Vagina (tissue), 2 donors: Measurements from ENCODE around the gene ARAP1. TPM values are rescaled to one million over a fixed set of nuclear protein-coding genes. Genes with fewer than 3 reads are reported as not detected.
A peak's percentile ranks its signal among the peaks of the same experiment; 100 is the strongest.

Source experiments
- DNase-seq, 2 donors: peaks; one replicate each; pipeline ENCODE4 v3.0.0-alpha.2; 2017; ENCODE audit errors: extremely low spot score in 2 of 2
- H3K27ac ChIP-seq: fragments of 200-600 bp; sonication (generic); one replicate; pipeline ENCODE4 v1.5.1; 2019
- H3K27me3 ChIP-seq: fragments of 200-600 bp; sonication (generic); one replicate; pipeline ENCODE4 v1.5.1; 2019
- H3K36me3 ChIP-seq, 2 donors: fragments of 200-600 bp; sonication (generic); one replicate each; pipeline ENCODE4 v1.5.1; 2017 to 2019
- H3K4me1 ChIP-seq: fragments of 200-600 bp; sonication (generic); one replicate; pipeline ENCODE4 v1.5.1; 2019
- H3K4me3 ChIP-seq, 2 donors: fragments of 200-600 bp; sonication (generic); 1 replicate in 1 of 2; 2 replicates in 1 of 2; pipeline ENCODE4 v1.5.1; 2016 to 2019
- H3K9me3 ChIP-seq: fragments of 200-600 bp; sonication (generic); one replicate; pipeline ENCODE4 v1.5.1; 2019
- POLR2A ChIP-seq, 2 donors: fragments of 450-650 bp; IDR thresholded peaks; one replicate each; pipeline ENCODE4 v1.6.1; 2017; ENCODE audit warnings: antibody characterized with exemption in 2 of 2, mild to moderate bottlenecking in 2 of 2, moderate library complexity in 2 of 2
- POLR2AphosphoS5 ChIP-seq, 2 donors: sonication (generic); formaldehyde crosslinking; IDR thresholded peaks; one replicate each; pipeline ENCODE4 v1.9.0; 2017; ENCODE audit warnings: antibody characterized with exemption in 2 of 2, mild to moderate bottlenecking in 2 of 2, low read depth in 1 of 2; ENCODE audit not compliant: insufficient read depth in 1 of 2
- intact Hi-C: fragments of 100-400 bp; cut with DNase I; formaldehyde crosslinking; loops from one replicate; pipeline ENCODE4 v1.15.1; 2023
- total RNA-seq: library from RNA; depleted of rRNA; stranded (reverse); fragments of >200 nt; gene quantifications from one replicate; pipeline ENCODE4 v1.2.3, GENCODE V29; 2016
- TF ChIP-seq, protein P1 (sequence below), 3 experiments: fragments of 450-650 bp in 2 of 3; fragments of 200-600 bp in 1 of 3; sonication (generic) in 1 of 3; IDR thresholded peaks; one replicate each; pipeline ENCODE4 v1.5.1; 2017 to 2019; ENCODE audit warnings: antibody characterized with exemption in 3 of 3, mild to moderate bottlenecking in 2 of 3, moderate library complexity in 2 of 3

ARAP1 gene
- total RNA-seq, 1 donor from 2014 or later = 59.2 TPM

DNA sequence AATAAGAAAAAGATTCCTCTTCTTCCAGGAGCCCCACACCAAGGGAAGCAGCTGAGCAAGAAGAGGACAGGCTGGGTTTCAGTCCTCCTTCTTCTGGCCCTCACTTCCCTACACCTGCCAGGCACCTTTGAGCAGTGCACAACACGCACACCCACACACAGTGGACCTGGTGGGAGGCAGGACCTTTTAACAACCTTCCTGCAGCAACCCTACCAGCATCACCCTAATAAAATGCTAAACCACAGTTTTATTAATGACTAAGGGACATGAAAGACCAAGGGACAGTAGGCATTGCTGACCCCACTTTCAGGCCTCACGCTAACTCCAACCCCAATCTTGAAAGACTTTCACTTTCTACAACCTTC is 12.2 kb downstream of the ARAP1 start:
- DNase-seq = no peak
- H3K4me3 ChIP-seq = no peak overlapping the region
- peaks cover 56% of the 10 kb centered on the region for H3K4me1 ChIP-seq
- H3K36me3 ChIP-seq = no peaks in the 10 kb centered on the region
- no peaks in the 10 kb centered on the region for H3K27me3 ChIP-seq
- intact Hi-C loops = no loop called here
- no peaks in the 10 kb centered on the region for H3K9me3 ChIP-seq
- TF ChIP-seq, protein P1, sequence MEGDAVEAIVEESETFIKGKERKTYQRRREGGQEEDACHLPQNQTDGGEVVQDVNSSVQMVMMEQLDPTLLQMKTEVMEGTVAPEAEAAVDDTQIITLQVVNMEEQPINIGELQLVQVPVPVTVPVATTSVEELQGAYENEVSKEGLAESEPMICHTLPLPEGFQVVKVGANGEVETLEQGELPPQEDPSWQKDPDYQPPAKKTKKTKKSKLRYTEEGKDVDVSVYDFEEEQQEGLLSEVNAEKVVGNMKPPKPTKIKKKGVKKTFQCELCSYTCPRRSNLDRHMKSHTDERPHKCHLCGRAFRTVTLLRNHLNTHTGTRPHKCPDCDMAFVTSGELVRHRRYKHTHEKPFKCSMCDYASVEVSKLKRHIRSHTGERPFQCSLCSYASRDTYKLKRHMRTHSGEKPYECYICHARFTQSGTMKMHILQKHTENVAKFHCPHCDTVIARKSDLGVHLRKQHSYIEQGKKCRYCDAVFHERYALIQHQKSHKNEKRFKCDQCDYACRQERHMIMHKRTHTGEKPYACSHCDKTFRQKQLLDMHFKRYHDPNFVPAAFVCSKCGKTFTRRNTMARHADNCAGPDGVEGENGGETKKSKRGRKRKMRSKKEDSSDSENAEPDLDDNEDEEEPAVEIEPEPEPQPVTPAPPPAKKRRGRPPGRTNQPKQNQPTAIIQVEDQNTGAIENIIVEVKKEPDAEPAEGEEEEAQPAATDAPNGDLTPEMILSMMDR (IDR thresholded peaks at IDR 0.05) = no peak
- TF ChIP-seq POLR2AphosphoS5 (IDR thresholded peaks at IDR 0.05; ENCODE audit: insufficient read depth in 1 of 2, low read depth in 1 of 2) (no peak), POLR2A (IDR thresholded peaks at IDR 0.05) (no peak)
- H3K27ac ChIP-seq = no peak overlapping the region

DNA sequence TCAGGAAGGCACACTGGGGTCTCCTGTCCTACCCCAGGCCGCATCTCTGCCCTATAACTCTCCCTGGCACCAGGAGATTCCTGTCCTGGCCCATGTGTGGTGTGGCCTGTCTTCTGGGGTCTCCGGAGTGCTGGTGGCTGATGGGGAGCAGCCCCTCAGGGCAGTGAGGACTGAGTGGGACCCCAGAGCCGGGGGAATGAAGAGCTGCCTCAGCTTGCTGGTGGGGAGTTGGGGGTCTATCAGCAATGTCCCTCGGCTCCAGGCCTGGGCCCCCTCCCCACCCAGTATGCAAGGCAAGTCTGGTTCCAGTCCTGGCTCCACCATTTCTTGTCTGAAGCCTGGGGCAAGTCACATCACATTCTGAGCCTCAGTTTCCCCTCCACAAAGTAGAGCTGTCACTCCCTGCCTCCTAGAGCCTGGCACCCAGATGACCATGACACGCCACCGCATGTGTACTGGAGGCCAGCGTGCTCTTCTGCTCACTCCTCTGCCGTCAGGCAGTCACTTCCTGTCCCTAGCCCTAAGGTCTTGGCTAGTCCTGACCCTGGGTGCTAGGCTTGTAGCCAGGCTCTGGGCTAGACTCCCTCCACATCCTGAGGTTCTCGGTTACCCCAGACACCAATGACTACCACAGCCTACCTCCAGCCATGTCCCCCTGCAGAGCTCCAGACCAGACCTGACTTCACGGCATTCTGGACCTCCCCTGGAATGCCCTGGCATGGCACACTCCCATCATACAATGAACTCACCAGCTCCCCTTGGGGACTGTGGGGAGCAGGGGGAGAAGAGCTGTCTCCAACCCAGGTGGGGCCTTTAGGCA is 12.8 kb downstream of the ARAP1 start:
- no peak overlapping the region for H3K4me3 ChIP-seq
- no peaks in the 10 kb centered on the region for H3K9me3 ChIP-seq
- H3K27me3 ChIP-seq = no peaks in the 10 kb centered on the region
- DNase-seq = no peak
- no peak overlapping the region for H3K27ac ChIP-seq
- TF ChIP-seq, protein P1 (IDR thresholded peaks at IDR 0.05) = no peak
- TF ChIP-seq POLR2A (IDR thresholded peaks at IDR 0.05) (no peak), POLR2AphosphoS5 (IDR thresholded peaks at IDR 0.05; ENCODE audit: insufficient read depth in 1 of 2, low read depth in 1 of 2) (no peak)
- intact Hi-C loops = no loop called here
- no peaks in the 10 kb centered on the region for H3K36me3 ChIP-seq
- H3K4me1 ChIP-seq = peaks cover 56% of the 10 kb centered on the region

DNA sequence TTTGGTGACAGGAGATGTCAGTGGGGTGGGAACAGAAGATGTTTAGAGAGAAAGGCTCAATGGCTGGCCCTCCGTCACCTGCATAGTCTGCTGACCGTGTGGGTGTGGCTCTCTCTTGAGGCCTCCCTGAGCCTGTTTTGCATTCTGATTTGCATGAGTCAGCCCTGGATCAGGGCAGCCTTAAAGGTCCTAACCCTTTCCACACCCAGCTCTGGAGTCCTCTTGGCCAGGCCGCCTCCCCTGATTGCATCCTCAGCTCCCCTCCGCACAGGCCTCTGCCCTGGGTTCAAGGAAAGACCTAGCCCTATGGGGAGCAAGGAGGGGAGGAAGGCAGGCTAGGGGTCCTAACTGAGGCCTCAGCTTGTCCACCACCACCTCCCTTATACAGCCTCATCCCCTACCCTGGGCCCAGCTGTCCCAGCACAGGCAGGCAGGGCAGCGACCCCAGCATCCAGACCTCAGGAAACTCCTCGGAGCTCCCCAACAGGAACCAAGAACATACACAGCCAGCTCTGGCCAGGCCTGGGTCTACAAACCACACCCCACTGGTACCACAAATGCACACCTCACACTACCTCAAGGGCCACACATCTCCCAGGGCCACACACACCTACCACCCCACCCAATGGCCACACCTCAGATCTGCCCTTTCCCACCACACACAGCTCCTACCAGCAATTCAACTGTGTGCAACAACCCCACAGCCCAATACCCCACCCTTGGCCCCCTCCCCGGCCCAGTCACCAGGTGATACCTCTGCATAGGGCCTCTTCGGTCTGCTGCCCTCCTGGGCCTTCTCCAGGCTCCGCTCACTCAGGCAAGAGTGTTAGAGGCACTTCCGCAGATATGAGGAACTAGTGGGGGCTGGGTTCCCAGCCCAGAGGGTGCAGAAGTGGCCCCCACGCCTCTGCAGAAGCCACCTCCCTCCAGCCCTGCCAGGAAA is 13.7 kb downstream of the ARAP1 start:
- Histone ChIP-seq H3K36me3 (no peaks in the 10 kb centered on the region), H3K27ac (peak overlapping the region; percentile 42), H3K9me3 (no peaks in the 10 kb centered on the region), H3K4me3 (no peak overlapping the region), H3K4me1 (peaks cover 56% of the 10 kb centered on the region), H3K27me3 (no peaks in the 10 kb centered on the region)
- DNase-seq = no peak
- TF ChIP-seq, protein P1 (IDR thresholded peaks at IDR 0.05) = no peak
- TF ChIP-seq POLR2AphosphoS5 (IDR thresholded peaks at IDR 0.05; ENCODE audit: insufficient read depth in 1 of 2, low read depth in 1 of 2) (no peak), POLR2A (IDR thresholded peaks at IDR 0.05) (no peak)
- intact Hi-C loops = no loop called here

DNA sequence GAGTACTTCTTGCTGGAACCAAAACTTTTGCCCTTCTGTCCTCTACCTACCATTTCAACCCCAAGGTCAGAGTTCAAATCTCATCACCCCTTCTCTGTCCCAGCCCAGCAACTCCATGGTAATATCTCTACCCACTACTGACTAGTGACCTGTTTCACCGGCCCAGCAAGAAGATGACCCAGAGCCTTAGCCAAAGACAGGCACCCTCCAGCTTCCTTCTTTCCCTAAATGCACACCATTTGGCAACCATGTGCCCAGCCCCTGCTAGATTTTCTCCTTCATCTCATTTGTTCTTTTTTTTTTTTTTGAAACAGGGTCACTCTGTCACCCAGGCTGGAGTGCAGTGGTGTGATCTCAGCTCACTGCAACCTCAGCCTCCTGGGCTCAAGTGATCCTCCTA is 14.9 kb downstream of the ARAP1 start:
- DNase-seq = no peak
- Histone ChIP-seq H3K4me1 (peaks cover 50% of the 10 kb centered on the region), H3K9me3 (no peaks in the 10 kb centered on the region), H3K27ac (peak overlapping the region; percentile 42), H3K4me3 (no peak overlapping the region), H3K27me3 (no peaks in the 10 kb centered on the region), H3K36me3 (no peaks in the 10 kb centered on the region)
- intact Hi-C loops = no loop called here
- TF ChIP-seq POLR2A (IDR thresholded peaks at IDR 0.05) (no peak), POLR2AphosphoS5 (IDR thresholded peaks at IDR 0.05; ENCODE audit: insufficient read depth in 1 of 2, low read depth in 1 of 2) (no peak)
- TF ChIP-seq, protein P1 (IDR thresholded peaks at IDR 0.05) = no peak
